ENCODE data around the gene DAW1.

- TF ChIP-seq CTCF (optimal IDR thresholded peaks at IDR 0.05 in 1 of 3, IDR thresholded peaks at IDR 0.05 in 1 of 3, conservative IDR thresholded peaks at IDR 0.05 in 1 of 3; ENCODE audit: extremely low read depth in 1 of 3, insufficient read depth in 2 of 3, low read length in 3 of 3) (no peak), EZH2 (IDR thresholded peaks at IDR 0.05; ENCODE audit: low read length) (no peak)
Observed at GRCh38 chr2:227932403-227932802, 61.0 kb downstream of the DAW1 start.

Measured in keratinocyte (primary cell).